Breast epithelium (tissue), 3 donors: ENCODE data around the gene ANKS1B.

Experiments
- POLR2A ChIP-seq: fragments of 450-650 bp; IDR thresholded peaks from one replicate; pipeline ENCODE4 v1.6.1; 2016; ENCODE audit warnings: antibody characterized with exemption, mild to moderate bottlenecking, moderate library complexity
- POLR2AphosphoS5 ChIP-seq, 3 donors: sonication (generic); formaldehyde crosslinking; IDR thresholded peaks; one replicate each; pipeline ENCODE4 v1.6.1; 2017; ENCODE audit warnings: antibody characterized with exemption in 3 of 3
- TF ChIP-seq, protein P1 (sequence below), 3 donors: fragments of 450-650 bp; IDR thresholded peaks; one replicate each; pipeline ENCODE4 v1.5.1; 2016 to 2017; ENCODE audit warnings: antibody characterized with exemption in 3 of 3, mild to moderate bottlenecking in 3 of 3, moderate library complexity in 3 of 3

DNA sequence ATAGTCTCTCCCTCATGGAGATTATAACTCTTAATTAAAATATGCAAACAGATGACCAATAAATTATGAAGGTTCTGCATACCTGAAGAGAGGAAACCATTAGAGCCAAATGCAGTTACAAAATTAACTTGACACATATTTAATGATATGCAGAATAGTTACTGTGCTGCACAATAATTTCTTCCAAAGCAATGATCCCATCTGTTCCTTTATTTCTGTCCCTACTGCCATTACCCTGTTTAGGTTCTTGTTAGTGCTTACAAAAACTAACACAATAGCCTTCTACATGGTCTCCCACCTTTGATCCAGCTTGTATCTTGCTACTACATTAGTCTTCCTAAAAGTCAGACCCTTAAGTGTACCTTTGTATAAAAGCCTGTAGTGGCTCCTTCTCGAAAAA lies 928.5 kb downstream of the ANKS1B start:
- TF ChIP-seq, protein P1, sequence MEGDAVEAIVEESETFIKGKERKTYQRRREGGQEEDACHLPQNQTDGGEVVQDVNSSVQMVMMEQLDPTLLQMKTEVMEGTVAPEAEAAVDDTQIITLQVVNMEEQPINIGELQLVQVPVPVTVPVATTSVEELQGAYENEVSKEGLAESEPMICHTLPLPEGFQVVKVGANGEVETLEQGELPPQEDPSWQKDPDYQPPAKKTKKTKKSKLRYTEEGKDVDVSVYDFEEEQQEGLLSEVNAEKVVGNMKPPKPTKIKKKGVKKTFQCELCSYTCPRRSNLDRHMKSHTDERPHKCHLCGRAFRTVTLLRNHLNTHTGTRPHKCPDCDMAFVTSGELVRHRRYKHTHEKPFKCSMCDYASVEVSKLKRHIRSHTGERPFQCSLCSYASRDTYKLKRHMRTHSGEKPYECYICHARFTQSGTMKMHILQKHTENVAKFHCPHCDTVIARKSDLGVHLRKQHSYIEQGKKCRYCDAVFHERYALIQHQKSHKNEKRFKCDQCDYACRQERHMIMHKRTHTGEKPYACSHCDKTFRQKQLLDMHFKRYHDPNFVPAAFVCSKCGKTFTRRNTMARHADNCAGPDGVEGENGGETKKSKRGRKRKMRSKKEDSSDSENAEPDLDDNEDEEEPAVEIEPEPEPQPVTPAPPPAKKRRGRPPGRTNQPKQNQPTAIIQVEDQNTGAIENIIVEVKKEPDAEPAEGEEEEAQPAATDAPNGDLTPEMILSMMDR (IDR thresholded peaks at IDR 0.05): no peak
- TF ChIP-seq POLR2A (no peak), POLR2AphosphoS5 (IDR thresholded peaks at IDR 0.05) (no peak)
